GM12878 (cell line): ENCODE results near the gene MACF1. TPM values are rescaled to one million over a fixed set of nuclear protein-coding genes. Genes with fewer than 3 reads are reported as not detected.
A peak's percentile ranks its signal among the peaks of the same experiment; 100 is the strongest.

Source experiments
- ATAC-seq: fragments of 200-7000 bp; cut with Tn5 transposase; 3 replicates; pipeline ENCODE4 v1.9.1; 2020; ENCODE audit warnings: mild to moderate bottlenecking, moderate library complexity
- BruUV-seq: library from RNA; stranded (reverse); fragments of 400-500 nt; replicated peaks from 2 replicates; lab custom pipeline; 2021; lab: Mats Ljungman, UMichigan
- CTCF ChIA-PET: fragments of 300-600 bp; sonication (Branson Sonifier 250); formaldehyde crosslinking; extraction: SDS; loops from one replicate; lab custom pipeline; 2021; ENCODE audit warnings: inconsistent platforms; lab: Yijun Ruan, JAX
- POLR2A ChIA-PET: fragments of 350-600 bp; formaldehyde crosslinking; extraction: SDS; loops from one replicate; lab custom pipeline; 2021; ENCODE audit warnings: inconsistent platforms; lab: Charles Lee
- RAD21 ChIA-PET: fragments of 300-600 bp; sonication (Branson Sonifier 250); formaldehyde crosslinking; loops from one replicate; lab custom pipeline; 2023; ENCODE audit warnings: antibody characterized with exemption; ENCODE audit not compliant: unreplicated experiment; lab: Charles Lee
- SMC1A ChIA-PET: fragments of 300-600 bp; sonication (Branson Sonifier 250); formaldehyde crosslinking; loops from one replicate; lab custom pipeline; 2023; ENCODE audit not compliant: unreplicated experiment, uncharacterized antibody; lab: Charles Lee
- DNase-seq: peaks from one replicate; pipeline ENCODE4 v3.0.0-alpha.2; 2011; ENCODE audit warnings: low read depth, low spot score
- FAIRE-seq: peaks from 3 replicates; lab custom pipeline; 2011; peaks lifted over from hg19 to GRCh38; lab: Jason Lieb, UNC
- H2AFZ ChIP-seq: 2 replicates; pipeline ENCODE4 v1.6.0; 2011; ENCODE audit warnings: low read depth, low read length, control low read depth; ENCODE audit not compliant: control insufficient read depth
- H3K27ac ChIP-seq: 2 replicates; pipeline ENCODE4 v1.5.1; 2011; ENCODE audit warnings: control low read depth; ENCODE audit not compliant: control insufficient read depth, insufficient read depth
- H3K27me3 ChIP-seq, 2 experiments: replicated peaks in 1 of 2; 2 replicates each; pipeline versions ENCODE4 v1.6.0 to v1.6.1; 2011; ENCODE audit warnings: low read length in 1 of 2; ENCODE audit not compliant: control insufficient read depth in 2 of 2, insufficient read depth in 2 of 2
- H3K36me3 ChIP-seq, 2 experiments: 2 replicates each; pipeline ENCODE4 v1.5.1; 2011; ENCODE audit warnings: low read length in 1 of 2; ENCODE audit not compliant: control insufficient read depth in 2 of 2, insufficient read depth in 2 of 2
- H3K4me1 ChIP-seq: 2 replicates; pipeline ENCODE4 v1.6.1; 2011; ENCODE audit warnings: mild to moderate bottlenecking, low read length, moderate library complexity, mixed read lengths; ENCODE audit not compliant: control insufficient read depth, insufficient read depth
- H3K4me2 ChIP-seq: 2 replicates; pipeline ENCODE4 v1.6.0; 2011; ENCODE audit warnings: control low read depth; ENCODE audit not compliant: control insufficient read depth, insufficient read depth
- H3K4me3 ChIP-seq: fragments of 200-600 bp; sonication (generic); 2 replicates; pipeline ENCODE4 v1.5.1; 2016
- H3K79me2 ChIP-seq: 2 replicates; pipeline ENCODE4 v1.6.0; 2011; ENCODE audit warnings: low read length; ENCODE audit not compliant: control insufficient read depth, insufficient read depth
- H3K9ac ChIP-seq: 2 replicates; pipeline ENCODE4 v1.8.0; 2011; ENCODE audit warnings: low read length, control low read depth, mixed read lengths; ENCODE audit not compliant: control insufficient read depth, insufficient read depth
- H3K9me3 ChIP-seq: replicated peaks from 3 replicates; pipeline ENCODE4 v1.5.1; 2011; ENCODE audit warnings: mild to moderate bottlenecking, low read length; ENCODE audit not compliant: control insufficient read depth, insufficient read depth
- H4K20me1 ChIP-seq: 2 replicates; pipeline ENCODE4 v1.6.0; 2011; ENCODE audit not compliant: control insufficient read depth, insufficient read depth
- GATAD2B ChIP-seq: fragments of 450-650 bp; conservative IDR thresholded peaks from 2 replicates; pipeline ENCODE4 v1.6.1; 2017; ENCODE audit warnings: low read depth, mild to moderate bottlenecking, moderate library complexity
- NR2C2 ChIP-seq: IDR thresholded peaks from 2 replicates; pipeline ENCODE4 v1.6.1; 2011; ENCODE audit warnings: borderline replicate concordance, low read depth; ENCODE audit not compliant: control insufficient read depth, insufficient read length
- PML ChIP-seq: IDR thresholded peaks from 2 replicates; pipeline ENCODE4 v1.6.1; 2012; ENCODE audit warnings: low read length, inconsistent platforms
- POLR2A ChIP-seq: IDR thresholded peaks from 2 replicates; pipeline ENCODE4 v1.6.1; 2011; ENCODE audit warnings: low read depth, mild to moderate bottlenecking, low read length
- SMARCA5 ChIP-seq: fragments of 450-650 bp; IDR thresholded peaks from 2 replicates; pipeline ENCODE4 v1.6.1; 2017; ENCODE audit warnings: mild to moderate bottlenecking
- SMC3 ChIP-seq: IDR thresholded peaks from 2 replicates; pipeline ENCODE4 v1.6.1; 2011; ENCODE audit warnings: low read length, improper control_type of control experiment, borderline replicate concordance
- WGBS: methylation state at CpG from one replicate; pipeline ENCODE4 v1.1.6; 2016; ENCODE audit warnings: low lambda C conversion rate; ENCODE audit not compliant: insufficient replicate concordance, insufficient coverage; ENCODE audit errors: missing lambda C conversion rate; 5-methylcytosine and 5-hydroxymethylcytosine counted together
- in situ Hi-C: fragments of 300-500 bp; cut with MboI; formaldehyde crosslinking; loops from 9 replicates; pipeline ENCODE4 v1.14.3; 2018; ENCODE audit warnings: mixed read lengths
- intact Hi-C: fragments of 100-400 bp; cut with micrococcal nuclease; formaldehyde crosslinking; loops from one replicate; pipeline ENCODE4 v1.14.2; 2022; ENCODE audit not compliant: unreplicated experiment
- polyA plus RNA-seq, 11 experiments: library from polyadenylated mRNA; depleted of rRNA in 4 of 11; unstranded in 6 of 11; stranded (reverse) in 5 of 11; fragments of >200 nt; fragmentation: Nextera tagmentation in 4 of 11; fragmentation: Illumina TruSeq in 1 of 11; extraction: Ambion mirVana in 4 of 11; extraction: Trizol in 1 of 11; gene quantifications; 1 replicate in 1 of 11; 2 replicates in 10 of 11; pipeline versions ENCODE4 v1.2.1 to v1.2.3, GENCODE V29; 2011 to 2016; ENCODE audit warnings: inconsistent platforms in 2 of 11, missing spikeins in 2 of 11, low read depth in 1 of 11
- total RNA-seq, 4 experiments: library from RNA; depleted of rRNA in 3 of 4; stranded (reverse); fragments of >200 nt in 3 of 4; fragmentation: Illumina TruSeq in 1 of 4; extraction: Trizol in 1 of 4; gene quantifications; 2 replicates each; pipeline versions ENCODE4 v1.2.1 to v1.2.3, GENCODE V29; 2013 to 2021
- TF ChIP-seq, protein P1 (sequence below): fragments of 450-650 bp; IDR thresholded peaks from 2 replicates; pipeline ENCODE4 v1.6.1; 2018; ENCODE audit warnings: mild to moderate bottlenecking, low read depth, moderate library complexity; ENCODE audit not compliant: partially characterized antibody
- TF ChIP-seq, protein P2 (sequence below): fragments of 450-650 bp; formaldehyde crosslinking; IDR thresholded peaks from 2 replicates; pipeline ENCODE4 v1.4.0; 2020; ENCODE audit warnings: mild to moderate bottlenecking, moderate library complexity
- TF ChIP-seq, protein P3 (sequence below): IDR thresholded peaks from 2 replicates; pipeline ENCODE4 v1.6.1; 2012; ENCODE audit warnings: low read depth, low read length, improper control_type of control experiment
- TF ChIP-seq, protein P4 (sequence below): IDR thresholded peaks from 2 replicates; pipeline ENCODE4 v1.6.1; 2011; ENCODE audit warnings: borderline replicate concordance, low read depth, mild to moderate bottlenecking, moderate library complexity, mixed read lengths, low read length; ENCODE audit not compliant: insufficient read depth; ENCODE audit errors: extremely low read length

MACF1 gene
- total and polyA plus RNA-seq, 10 of the 15 experiments (the other 5 are each of a cell fraction or from before 2014, with no cell fraction given): 15.5 to 201 (median 76.9) TPM

DNA sequence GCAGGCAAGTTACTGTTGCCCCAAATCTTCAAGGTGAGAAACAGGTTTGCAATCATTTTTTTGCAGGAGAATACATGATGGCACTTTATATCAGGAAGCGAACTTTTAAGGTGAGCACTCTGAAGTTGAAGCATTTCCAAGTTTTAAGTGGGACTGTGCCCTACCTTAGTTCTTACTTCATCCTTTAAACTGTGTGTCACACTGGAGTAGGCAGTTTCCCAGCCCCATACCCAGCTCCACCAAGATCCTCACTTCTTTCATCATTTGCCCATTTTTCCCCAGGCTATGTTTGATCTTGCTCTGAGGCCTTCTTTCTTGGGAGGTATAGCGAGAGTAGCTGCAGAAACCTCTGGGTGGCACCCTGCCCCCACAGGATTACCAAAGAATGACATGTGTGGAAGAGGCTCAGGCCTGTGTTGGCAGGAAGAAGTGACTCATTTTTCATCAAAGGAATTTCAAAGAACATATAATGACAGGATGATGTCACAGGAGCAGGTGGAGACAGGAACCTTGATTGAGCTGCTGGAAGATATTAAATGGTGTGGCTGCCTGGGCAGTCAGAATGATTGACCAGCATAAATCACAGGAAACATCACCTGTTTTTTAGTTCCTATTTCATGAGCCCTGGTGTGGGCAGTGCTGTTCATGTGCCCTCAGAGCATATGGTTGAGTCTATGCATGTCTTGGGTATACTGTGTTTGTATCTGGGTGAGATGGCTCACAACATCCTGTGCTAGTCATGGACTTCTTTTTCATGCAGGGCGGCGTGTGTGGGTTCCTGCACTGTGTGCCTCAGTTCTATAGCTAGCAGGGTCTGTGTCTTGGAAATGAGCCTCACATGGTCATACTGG, 20.8 kb upstream of the MACF1 start:
- H4K20me1 ChIP-seq: no peaks in the 10 kb centered on the region
- peaks cover 15% of the 10 kb centered on the region for H3K4me1 ChIP-seq
- H2AFZ ChIP-seq: no peak overlapping the region; the same call in 1 of the 2 replicates
- peak overlapping the region; percentile 1; the same call in 1 of the 2 replicates for H3K27ac ChIP-seq
- DNase-seq: no peak
- POLR2A ChIA-PET: interaction anchor here (0.6 to 1.6 kb wide), 3 partner anchors 10 to 76 kb away, joined by 3 to 6 read pairs (median 4); no protein-coding TSS in a partner anchor
- peaks cover 23% of the 10 kb centered on the region for H3K79me2 ChIP-seq
- in situ Hi-C loops: no loop called here
- peak; percentile 87 for ATAC-seq
- WGBS: 87% methylated on average over 4 of the region's 4 CpGs
- no peaks in the 10 kb centered on the region for H3K9me3 ChIP-seq
- RAD21 ChIA-PET: interaction anchor here (0.6 to 12.8 kb wide), 10 partner anchors 9 to 227 kb away, joined by 3 to 304 read pairs (median 4); no protein-coding TSS in a partner anchor
- no peak overlapping the region for H3K4me3 ChIP-seq
- CTCF ChIA-PET: interaction anchor here (0.6 to 14.8 kb wide), 17 partner anchors 10 to 226 kb away, joined by 3 to 918 read pairs (median 4); no protein-coding TSS in a partner anchor
- H3K36me3 ChIP-seq: no peaks in the 10 kb centered on the region
- H3K9ac ChIP-seq: no peak overlapping the region
- intact Hi-C loops: no loop called here
- no peak overlapping the region for H3K4me2 ChIP-seq
- no peaks in the 10 kb centered on the region for H3K27me3 ChIP-seq
- no TSS peak for BruUV-seq
- FAIRE-seq: no peak
- SMC1A ChIA-PET: interaction anchor here (0.5 to 12.1 kb wide), 17 partner anchors 10 to 874 kb away, joined by 3 to 149 read pairs (median 5); no protein-coding TSS in a partner anchor
- TF ChIP-seq, protein P1, sequence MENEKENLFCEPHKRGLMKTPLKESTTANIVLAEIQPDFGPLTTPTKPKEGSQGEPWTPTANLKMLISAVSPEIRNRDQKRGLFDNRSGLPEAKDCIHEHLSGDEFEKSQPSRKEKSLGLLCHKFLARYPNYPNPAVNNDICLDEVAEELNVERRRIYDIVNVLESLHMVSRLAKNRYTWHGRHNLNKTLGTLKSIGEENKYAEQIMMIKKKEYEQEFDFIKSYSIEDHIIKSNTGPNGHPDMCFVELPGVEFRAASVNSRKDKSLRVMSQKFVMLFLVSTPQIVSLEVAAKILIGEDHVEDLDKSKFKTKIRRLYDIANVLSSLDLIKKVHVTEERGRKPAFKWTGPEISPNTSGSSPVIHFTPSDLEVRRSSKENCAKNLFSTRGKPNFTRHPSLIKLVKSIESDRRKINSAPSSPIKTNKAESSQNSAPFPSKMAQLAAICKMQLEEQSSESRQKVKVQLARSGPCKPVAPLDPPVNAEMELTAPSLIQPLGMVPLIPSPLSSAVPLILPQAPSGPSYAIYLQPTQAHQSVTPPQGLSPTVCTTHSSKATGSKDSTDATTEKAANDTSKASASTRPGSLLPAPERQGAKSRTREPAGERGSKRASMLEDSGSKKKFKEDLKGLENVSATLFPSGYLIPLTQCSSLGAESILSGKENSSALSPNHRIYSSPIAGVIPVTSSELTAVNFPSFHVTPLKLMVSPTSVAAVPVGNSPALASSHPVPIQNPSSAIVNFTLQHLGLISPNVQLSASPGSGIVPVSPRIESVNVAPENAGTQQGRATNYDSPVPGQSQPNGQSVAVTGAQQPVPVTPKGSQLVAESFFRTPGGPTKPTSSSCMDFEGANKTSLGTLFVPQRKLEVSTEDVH: no peak
- TF ChIP-seq, protein P2, sequence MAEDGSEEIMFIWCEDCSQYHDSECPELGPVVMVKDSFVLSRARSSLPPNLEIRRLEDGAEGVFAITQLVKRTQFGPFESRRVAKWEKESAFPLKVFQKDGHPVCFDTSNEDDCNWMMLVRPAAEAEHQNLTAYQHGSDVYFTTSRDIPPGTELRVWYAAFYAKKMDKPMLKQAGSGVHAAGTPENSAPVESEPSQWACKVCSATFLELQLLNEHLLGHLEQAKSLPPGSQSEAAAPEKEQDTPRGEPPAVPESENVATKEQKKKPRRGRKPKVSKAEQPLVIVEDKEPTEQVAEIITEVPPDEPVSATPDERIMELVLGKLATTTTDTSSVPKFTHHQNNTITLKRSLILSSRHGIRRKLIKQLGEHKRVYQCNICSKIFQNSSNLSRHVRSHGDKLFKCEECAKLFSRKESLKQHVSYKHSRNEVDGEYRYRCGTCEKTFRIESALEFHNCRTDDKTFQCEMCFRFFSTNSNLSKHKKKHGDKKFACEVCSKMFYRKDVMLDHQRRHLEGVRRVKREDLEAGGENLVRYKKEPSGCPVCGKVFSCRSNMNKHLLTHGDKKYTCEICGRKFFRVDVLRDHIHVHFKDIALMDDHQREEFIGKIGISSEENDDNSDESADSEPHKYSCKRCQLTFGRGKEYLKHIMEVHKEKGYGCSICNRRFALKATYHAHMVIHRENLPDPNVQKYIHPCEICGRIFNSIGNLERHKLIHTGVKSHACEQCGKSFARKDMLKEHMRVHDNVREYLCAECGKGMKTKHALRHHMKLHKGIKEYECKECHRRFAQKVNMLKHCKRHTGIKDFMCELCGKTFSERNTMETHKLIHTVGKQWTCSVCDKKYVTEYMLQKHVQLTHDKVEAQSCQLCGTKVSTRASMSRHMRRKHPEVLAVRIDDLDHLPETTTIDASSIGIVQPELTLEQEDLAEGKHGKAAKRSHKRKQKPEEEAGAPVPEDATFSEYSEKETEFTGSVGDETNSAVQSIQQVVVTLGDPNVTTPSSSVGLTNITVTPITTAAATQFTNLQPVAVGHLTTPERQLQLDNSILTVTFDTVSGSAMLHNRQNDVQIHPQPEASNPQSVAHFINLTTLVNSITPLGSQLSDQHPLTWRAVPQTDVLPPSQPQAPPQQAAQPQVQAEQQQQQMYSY: no peak
- TF ChIP-seq NR2C2 (no peak), POLR2A (no peak), SMARCA5 (no peak), GATAD2B (0 out of 2 replicates have a peak, but pooled peaks have one; percentile 26), SMC3 (peak; percentile 20; the same call in 1 of the 2 replicates), PML (no peak)
- TF ChIP-seq, protein P3, sequence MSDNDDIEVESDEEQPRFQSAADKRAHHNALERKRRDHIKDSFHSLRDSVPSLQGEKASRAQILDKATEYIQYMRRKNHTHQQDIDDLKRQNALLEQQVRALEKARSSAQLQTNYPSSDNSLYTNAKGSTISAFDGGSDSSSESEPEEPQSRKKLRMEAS: no peak
- TF ChIP-seq, protein P4, sequence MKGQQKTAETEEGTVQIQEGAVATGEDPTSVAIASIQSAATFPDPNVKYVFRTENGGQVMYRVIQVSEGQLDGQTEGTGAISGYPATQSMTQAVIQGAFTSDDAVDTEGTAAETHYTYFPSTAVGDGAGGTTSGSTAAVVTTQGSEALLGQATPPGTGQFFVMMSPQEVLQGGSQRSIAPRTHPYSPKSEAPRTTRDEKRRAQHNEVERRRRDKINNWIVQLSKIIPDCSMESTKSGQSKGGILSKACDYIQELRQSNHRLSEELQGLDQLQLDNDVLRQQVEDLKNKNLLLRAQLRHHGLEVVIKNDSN: no peak
